ENCODE measurements around the gene ELOA. TPM values are rescaled to one million over a fixed set of nuclear protein-coding genes. Genes with fewer than 3 reads are reported as not detected.
"Not testable (repeated sequence)": the region's sequence is repeated elsewhere in the genome, so short reads cannot be mapped to it uniquely, and the experiment has no call there.

The ELOA gene
- total RNA-seq, 1 donor from 2014 or later: 58.1 TPM

DNA sequence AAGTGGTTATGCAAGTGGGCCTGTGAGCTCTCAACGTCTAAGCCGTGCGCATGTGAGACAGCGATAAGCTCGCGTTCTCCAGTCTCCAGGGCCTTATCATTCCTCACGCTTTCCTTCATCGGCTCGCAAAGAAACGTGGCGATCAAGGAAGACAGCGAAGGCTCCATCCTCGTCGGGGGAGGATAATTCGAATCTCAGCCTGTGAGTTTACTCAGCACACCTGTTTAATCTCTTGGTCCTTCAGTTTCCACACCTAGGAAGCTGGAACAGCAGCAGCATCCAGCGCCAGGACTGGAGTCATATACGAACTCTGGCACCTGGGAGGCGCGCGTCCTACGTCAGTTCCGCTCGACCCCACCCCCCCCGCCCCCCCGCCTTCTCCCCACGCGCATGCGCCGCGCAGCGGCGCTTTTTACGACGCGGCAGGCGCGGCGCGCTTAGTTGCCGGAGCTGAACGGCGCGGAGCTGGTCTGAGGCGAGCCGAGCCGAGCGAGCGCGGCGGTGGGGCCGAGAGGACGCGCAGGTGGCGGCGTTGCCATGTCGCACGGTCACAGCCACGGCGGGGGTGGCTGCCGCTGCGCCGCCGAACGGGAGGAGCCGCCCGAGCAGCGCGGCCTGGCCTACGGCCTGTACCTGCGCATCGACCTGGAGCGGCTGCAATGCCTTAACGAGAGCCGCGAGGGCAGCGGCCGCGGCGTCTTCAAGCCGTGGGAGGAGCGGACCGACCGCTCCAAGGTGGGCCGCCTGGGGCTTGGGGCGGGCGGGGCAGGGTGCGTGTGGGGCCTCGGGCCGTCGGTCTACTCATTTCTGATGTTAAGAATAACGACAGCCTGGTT is 34.9 kb downstream of the ELOA start, which contains the start of gene PITHD1:
TSS of gene PITHD1 (plus strand) at position 440 of the 836 bp plus-strand sequence. CDS start at position 538, 98 bp downstream.
- H2AFZ ChIP-seq (ENCODE audit: low read depth, low read length): peak within 1 kb of the TSS; percentile 93
- H3K4me3 Mint-ChIP-seq (ENCODE audit: unreplicated experiment): peak within 1 kb of the TSS; percentile 92
- no peaks in the 10 kb centered on the region for H3K9me3 ChIP-seq (ENCODE audit: insufficient read depth, low read depth, low read length)
- H3K79me2 ChIP-seq (ENCODE audit: insufficient read depth, low read length): peaks cover 43% of the 10 kb centered on the region
- H3K36me3 Mint-ChIP-seq (ENCODE audit: low read depth, unreplicated experiment): peaks cover 2% of the 10 kb centered on the region
- H3K36me3 ChIP-seq (ENCODE audit: insufficient read depth, low read length): no peaks in the 10 kb centered on the region
- H4K20me1 ChIP-seq (ENCODE audit: insufficient read depth, low read length): peaks cover 15% of the 10 kb centered on the region
- peaks cover 17% of the 10 kb centered on the region for H3K4me1 ChIP-seq (ENCODE audit: insufficient read depth, low read length)
- H3K9me3 Mint-ChIP-seq (ENCODE audit: unreplicated experiment): no peaks in the 10 kb centered on the region
- TF ChIP-seq EZH2 (IDR thresholded peaks at IDR 0.05; ENCODE audit: insufficient read depth, low read length): no peak
- TF ChIP-seq, protein P1, sequence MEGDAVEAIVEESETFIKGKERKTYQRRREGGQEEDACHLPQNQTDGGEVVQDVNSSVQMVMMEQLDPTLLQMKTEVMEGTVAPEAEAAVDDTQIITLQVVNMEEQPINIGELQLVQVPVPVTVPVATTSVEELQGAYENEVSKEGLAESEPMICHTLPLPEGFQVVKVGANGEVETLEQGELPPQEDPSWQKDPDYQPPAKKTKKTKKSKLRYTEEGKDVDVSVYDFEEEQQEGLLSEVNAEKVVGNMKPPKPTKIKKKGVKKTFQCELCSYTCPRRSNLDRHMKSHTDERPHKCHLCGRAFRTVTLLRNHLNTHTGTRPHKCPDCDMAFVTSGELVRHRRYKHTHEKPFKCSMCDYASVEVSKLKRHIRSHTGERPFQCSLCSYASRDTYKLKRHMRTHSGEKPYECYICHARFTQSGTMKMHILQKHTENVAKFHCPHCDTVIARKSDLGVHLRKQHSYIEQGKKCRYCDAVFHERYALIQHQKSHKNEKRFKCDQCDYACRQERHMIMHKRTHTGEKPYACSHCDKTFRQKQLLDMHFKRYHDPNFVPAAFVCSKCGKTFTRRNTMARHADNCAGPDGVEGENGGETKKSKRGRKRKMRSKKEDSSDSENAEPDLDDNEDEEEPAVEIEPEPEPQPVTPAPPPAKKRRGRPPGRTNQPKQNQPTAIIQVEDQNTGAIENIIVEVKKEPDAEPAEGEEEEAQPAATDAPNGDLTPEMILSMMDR (IDR thresholded peaks at IDR 0.05; ENCODE audit: insufficient read depth, low read depth, low read length): no peak
- H3K4me3 ChIP-seq (ENCODE audit: insufficient read depth, low read depth, low read length): peak within 1 kb of the TSS; percentile 90
- peak within 1 kb of the TSS; percentile 89 for H3K27ac ChIP-seq (ENCODE audit: low read depth, low read length)
- DNase-seq (ENCODE audit: low read depth) (peak; percentile 71), FAIRE-seq (no peak)
- H3K27ac Mint-ChIP-seq (ENCODE audit: unreplicated experiment): peak within 1 kb of the TSS; percentile 93
- no peaks in the 10 kb centered on the region for H3K27me3 ChIP-seq (ENCODE audit: insufficient read depth, low read length)
- H3K9ac ChIP-seq (ENCODE audit: low read length): peak within 1 kb of the TSS; percentile 89
- H3K4me2 ChIP-seq (ENCODE audit: low read length): peak within 1 kb of the TSS; percentile 95
- H3K27me3 Mint-ChIP-seq (ENCODE audit: low read depth, unreplicated experiment): no peaks in the 10 kb centered on the region
- H3K4me1 Mint-ChIP-seq (ENCODE audit: low read depth, unreplicated experiment): peaks cover 14% of the 10 kb centered on the region

DNA sequence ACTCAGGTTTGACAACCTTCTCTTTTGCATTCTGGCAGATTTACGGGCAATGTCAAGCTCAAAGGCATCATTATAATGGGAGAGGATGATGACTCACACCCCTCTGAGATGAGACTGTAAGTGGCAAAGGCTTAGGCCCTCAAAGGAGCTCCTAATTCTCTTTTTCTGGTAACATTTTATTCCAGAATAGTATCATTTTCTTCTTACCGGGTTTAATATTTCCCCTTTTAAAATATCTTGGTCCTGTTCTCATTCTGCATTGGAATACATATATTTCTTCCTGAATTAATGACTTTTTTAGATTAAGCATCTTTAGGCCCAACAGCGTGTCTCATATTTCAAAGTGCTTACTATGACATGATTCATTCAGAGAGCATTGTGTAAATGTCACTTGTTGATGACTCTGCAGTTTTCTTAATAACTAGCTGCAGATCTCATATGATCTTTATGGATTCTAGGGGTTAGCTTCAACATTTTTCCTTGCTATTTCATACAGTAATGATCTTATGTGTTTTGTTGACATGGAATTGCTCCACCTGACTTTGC is 36.6 kb downstream of the ELOA start:
- H3K4me3 Mint-ChIP-seq (ENCODE audit: unreplicated experiment): peak overlapping the region; percentile 91
- DNase-seq (ENCODE audit: low read depth): peak; percentile 63
- H3K27me3 Mint-ChIP-seq (ENCODE audit: low read depth, unreplicated experiment): no peaks in the 10 kb centered on the region
- no peaks in the 10 kb centered on the region for H3K9me3 Mint-ChIP-seq (ENCODE audit: unreplicated experiment)
- H3K27me3 ChIP-seq (ENCODE audit: insufficient read depth, low read length): no peaks in the 10 kb centered on the region
- no peaks in the 10 kb centered on the region for H3K9me3 ChIP-seq (ENCODE audit: insufficient read depth, low read depth, low read length)
- H3K9ac ChIP-seq (ENCODE audit: low read length): peak overlapping the region; percentile 89
- H3K36me3 ChIP-seq (ENCODE audit: insufficient read depth, low read length): peaks cover 8% of the 10 kb centered on the region
- H3K79me2 ChIP-seq (ENCODE audit: insufficient read depth, low read length): peaks cover 57% of the 10 kb centered on the region
- peaks cover 14% of the 10 kb centered on the region for H3K4me1 Mint-ChIP-seq (ENCODE audit: low read depth, unreplicated experiment)
- peak overlapping the region; percentile 61 for H3K27ac ChIP-seq (ENCODE audit: low read depth, low read length)
- H3K4me3 ChIP-seq (ENCODE audit: insufficient read depth, low read depth, low read length): peak overlapping the region; percentile 90
- no peak for TF ChIP-seq EZH2 (IDR thresholded peaks at IDR 0.05; ENCODE audit: insufficient read depth, low read length)
- TF ChIP-seq, protein P1 (IDR thresholded peaks at IDR 0.05; ENCODE audit: insufficient read depth, low read depth, low read length): no peak
- H3K36me3 Mint-ChIP-seq (ENCODE audit: low read depth, unreplicated experiment): peaks cover 2% of the 10 kb centered on the region
- H4K20me1 ChIP-seq (ENCODE audit: insufficient read depth, low read length): peaks cover 24% of the 10 kb centered on the region
- H2AFZ ChIP-seq (ENCODE audit: low read depth, low read length): no peak overlapping the region
- FAIRE-seq: no peak
- H3K4me1 ChIP-seq (ENCODE audit: insufficient read depth, low read length): peaks cover 17% of the 10 kb centered on the region
- peak overlapping the region; percentile 60 for H3K27ac Mint-ChIP-seq (ENCODE audit: unreplicated experiment)
- peak overlapping the region; percentile 95 for H3K4me2 ChIP-seq (ENCODE audit: low read length)

DNA sequence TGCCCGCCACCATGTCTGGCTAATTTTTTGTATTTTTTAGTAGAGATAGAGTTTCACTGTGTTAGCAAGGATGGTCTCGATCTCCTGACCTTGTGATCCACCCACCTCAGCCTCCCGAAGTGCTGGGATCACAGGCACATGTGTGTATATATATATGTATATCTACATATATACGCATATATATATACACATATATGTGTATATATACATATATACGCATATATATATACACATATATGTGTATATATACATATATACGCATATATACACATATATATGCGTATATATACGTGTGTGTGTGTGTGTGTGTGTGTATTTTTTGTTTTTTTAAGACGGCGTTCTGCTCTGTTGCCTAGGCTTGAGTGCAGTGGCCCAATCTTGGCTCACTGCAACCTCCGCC is 39.9 kb downstream of the ELOA start:
- H3K9me3 Mint-ChIP-seq (ENCODE audit: unreplicated experiment); H3K27me3 ChIP-seq (ENCODE audit: insufficient read depth, low read length); H3K4me3 ChIP-seq (ENCODE audit: insufficient read depth, low read depth, low read length); H3K27ac Mint-ChIP-seq (ENCODE audit: unreplicated experiment); H3K9ac ChIP-seq (ENCODE audit: low read length); H3K27ac ChIP-seq (ENCODE audit: low read depth, low read length); H3K4me2 ChIP-seq (ENCODE audit: low read length); H3K9me3 ChIP-seq (ENCODE audit: insufficient read depth, low read depth, low read length); FAIRE-seq; H3K4me3 Mint-ChIP-seq (ENCODE audit: unreplicated experiment); DNase-seq (ENCODE audit: low read depth); H2AFZ ChIP-seq (ENCODE audit: low read depth, low read length); H3K27me3 Mint-ChIP-seq (ENCODE audit: low read depth, unreplicated experiment): not testable (repeated sequence)
- H3K4me1 Mint-ChIP-seq (ENCODE audit: low read depth, unreplicated experiment): peaks cover 13% of the 10 kb centered on the region
- Histone ChIP-seq H3K79me2 (ENCODE audit: insufficient read depth, low read length) (peaks cover 57% of the 10 kb centered on the region), H4K20me1 (ENCODE audit: insufficient read depth, low read length) (peaks cover 32% of the 10 kb centered on the region), H3K36me3 (ENCODE audit: insufficient read depth, low read length) (peaks cover 34% of the 10 kb centered on the region), H3K4me1 (ENCODE audit: insufficient read depth, low read length) (peaks cover 17% of the 10 kb centered on the region)
- peaks cover 11% of the 10 kb centered on the region for H3K36me3 Mint-ChIP-seq (ENCODE audit: low read depth, unreplicated experiment)

Data from astrocyte (in vitro differentiated cells and primary cell).